HG03575 (cell line): Measurements from ENCODE around the gene PRPF8.

ENCODE experiments used
- ATAC-seq: cut with Tn5 transposase; IDR thresholded peaks from one replicate; pipeline ENCODE4 v1.9.1; 2021; ENCODE audit not compliant: unreplicated experiment, insufficient number of reproducible peaks, low FRiP score; ENCODE audit errors: extremely low read depth

PRPF8 gene

DNA sequence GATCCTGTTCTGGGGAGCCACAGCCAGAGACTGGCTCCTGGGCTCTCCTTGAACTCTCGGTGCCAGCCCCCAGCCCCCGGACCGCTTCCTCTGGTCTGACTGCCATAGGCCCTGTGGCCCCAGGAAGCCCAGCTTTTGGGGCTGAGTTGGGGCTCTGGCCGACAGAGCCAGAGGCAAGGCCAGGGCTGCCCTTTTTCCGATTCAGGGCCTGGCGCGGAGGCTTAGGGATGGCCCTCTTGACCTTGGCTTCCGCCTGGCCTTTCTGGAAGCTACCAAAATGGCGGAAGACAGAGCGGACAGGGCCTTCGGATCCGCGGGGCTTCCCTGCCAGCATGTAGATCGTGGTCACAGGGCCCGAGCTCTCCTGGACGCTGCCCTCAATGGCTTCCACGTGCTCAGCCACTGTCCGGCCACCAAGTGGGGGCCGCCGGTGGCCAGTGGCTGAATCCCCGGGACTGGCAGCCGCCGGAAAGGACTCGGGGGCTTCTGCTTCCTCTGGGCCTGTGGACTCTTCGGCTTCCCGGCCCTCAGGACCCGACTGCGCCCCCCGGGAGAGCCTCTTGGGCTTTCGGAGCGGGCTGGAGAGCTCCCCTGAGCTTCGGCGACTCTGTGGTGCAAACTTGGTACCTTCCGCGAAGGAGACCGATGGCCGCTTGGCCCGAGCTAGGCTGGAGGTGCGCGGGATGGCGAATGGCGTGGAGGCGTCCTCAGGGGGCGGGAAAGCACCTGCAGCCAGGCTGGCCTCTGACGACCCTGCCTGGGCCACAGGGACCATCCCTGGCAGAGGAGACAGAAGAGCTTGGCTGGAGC lies 49.6 kb downstream of the PRPF8 start:
- ATAC-seq, result no peak

DNA sequence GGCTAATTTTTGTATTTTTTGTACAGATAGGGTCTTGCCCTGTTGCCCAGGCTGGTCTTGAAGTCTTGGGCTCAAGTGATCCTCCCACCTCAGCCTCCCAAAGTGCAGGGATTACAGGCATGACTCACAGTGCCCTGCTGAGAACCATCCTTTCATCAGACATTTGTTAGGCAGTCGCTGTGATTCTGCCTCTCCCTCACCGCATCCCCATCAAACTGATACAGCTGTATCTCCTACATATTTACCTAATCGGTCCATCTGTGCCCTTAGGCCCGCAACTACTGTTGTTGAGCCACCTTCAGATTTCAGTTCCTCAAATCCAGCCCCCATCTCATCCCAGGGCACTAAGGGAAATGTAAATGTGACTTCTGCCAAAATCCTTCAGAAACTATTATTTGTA lies 54.0 kb downstream of the PRPF8 start:
- no peak for ATAC-seq

DNA sequence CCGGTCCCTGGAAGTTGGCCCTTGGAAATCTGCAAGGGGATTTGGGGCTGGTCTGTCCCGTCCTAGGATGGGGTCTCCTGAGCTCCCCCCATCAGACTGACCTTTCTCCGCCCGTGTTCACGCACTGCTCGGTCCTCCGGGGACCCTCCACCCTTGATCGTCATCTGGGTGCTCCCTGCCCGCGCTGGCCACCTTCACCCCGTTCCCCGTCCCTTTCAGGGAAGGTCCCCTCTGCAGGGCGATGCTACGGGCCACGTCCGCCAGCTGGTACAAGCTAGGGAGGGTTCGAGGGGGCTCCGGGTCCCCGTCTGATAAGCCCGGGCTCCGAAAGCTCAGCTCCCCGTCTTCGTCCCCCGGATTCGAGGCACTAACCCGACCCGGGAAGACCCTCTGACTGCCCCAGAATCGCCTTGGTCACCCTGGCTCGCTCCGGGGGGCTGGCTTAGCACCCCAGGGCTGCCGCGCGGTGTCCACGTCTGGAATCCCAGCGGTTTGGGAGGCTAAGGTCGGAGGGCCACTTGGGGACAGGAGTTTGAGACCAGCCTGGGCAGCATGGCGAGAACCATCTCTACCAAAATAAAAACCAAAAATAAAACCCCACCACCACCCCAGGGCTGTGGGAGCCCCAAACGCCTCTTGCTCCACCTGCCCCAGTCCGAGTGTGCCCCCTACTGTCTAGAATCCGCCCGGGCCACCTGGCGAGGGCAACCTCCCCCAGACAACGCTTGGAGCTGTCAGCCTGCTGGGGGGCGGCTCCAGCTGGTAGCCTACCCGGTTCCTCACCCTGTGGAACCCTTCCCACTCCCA lies 55.0 kb downstream of the PRPF8 start:
- no peak for ATAC-seq

DNA sequence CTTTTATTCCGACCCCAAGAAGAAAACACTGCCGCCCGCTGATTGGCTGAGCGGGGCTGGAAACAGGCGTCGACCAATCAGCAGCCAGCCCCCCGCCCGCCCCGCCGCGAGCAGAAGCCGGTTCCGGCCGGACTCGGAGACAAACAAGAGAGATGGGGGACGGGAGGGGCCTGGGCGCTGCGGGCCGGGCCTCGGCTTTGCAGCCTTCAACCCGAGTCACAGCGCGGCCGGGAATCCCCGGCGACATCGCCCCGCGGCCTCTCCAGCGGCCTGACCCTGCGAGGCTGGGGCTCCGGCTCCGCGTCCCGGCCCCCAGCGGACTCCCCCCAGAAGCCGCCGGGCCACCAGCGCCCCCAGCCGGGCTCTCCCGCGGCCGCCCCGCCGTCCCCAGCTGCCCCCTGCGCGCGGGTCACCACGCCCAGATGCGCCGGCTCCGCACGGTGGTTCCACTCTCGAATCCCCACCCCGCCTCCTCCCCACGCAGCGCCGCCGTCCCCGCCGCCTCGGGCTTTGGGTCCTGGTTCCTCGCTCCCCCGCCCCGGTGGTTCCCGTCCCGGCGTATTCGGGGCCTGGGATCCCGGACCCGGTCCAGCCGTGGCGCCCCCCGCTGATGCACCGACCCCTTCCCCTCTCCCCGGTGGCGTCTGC lies 55.7 kb downstream of the PRPF8 start:
- ATAC-seq, result no peak

DNA sequence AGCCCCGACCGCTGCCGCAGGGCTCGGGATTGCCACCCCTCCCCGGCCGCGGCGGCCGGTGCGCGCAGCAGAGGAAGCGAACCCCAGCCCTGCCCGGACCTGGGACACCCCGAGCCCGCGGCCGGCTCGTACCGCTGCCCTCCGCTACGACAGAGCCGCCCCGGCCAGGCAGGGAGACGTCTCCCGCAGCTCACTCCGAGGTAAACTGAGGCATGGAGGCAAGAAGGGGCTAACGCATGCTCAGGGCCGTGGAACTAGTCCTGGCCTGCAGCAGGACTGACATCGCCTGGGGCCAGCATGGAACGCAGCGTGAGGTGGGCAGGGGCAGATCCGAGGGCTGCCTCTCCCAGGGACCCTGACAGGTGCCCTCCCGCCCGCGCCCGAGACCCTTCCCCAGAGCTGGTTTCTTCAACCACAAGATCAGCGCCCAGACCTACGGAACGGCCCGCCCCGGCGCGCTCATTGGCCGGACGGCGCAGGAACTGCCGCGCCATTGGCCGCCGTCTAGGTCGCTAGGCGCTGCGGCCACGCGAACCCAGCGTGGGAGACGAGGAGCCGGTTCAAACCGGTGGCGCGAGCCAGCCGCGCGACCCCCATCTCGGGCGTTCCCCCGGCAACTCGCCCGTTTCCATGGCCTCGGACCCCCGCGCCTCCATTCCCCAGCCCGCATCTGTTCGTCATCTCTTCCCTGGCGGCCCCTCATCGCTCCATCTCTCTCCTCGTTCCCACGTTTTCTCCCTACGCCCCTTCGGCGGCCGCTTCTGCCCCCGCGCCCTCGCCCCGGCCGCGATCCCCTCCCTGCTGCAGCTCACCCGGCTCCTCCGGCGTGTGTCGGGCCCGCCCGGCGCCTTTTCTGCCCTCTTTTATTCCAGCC lies 56.4 kb downstream of the PRPF8 start, which contains the start of gene SLC43A2:
Gene SLC43A2, minus strand, starts transcription at position 853 of the 874 bp plus-strand sequence. CDS start 960 bp downstream, outside the sequence.
- ATAC-seq, result no peak

DNA sequence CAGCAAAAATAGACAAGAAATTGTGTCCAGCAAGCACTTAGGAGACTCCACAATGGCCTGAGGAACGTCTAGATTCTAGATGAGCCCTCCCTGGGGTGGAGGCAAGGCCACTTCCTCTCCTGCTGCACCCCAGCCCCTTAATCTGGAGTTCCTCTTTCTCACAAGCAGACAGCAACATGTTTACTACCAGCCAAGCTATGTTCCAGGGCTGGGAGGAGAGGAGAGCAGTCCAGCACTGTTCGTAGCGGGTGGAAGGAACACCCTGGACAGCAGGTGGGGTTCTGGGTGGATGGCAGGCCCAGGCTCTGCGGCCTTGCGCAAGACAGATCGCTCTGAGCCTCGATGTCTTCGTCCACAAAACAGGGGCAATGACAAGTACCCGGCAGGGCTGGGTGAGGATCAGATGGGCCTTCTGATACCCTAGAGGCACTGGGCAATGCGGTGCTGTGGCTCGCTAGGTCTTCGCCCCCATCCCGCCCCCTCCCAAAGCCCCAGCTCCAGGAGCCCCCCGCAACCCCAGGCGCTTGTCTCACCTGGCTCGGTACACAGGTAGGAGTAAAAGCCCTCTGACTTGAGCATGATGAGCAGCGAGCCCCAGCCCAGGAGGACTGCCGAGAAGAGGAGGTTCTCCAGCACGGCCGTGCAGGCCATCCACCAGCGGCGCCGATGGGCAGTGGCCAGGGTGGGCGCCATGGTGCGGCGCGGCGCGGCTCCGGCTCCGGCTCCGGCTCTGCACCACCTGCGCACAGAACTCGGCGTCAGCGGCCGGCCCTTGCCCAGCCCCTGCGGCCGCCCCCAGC lies 57.3 kb downstream of the PRPF8 start:
- ATAC-seq, result no peak

DNA sequence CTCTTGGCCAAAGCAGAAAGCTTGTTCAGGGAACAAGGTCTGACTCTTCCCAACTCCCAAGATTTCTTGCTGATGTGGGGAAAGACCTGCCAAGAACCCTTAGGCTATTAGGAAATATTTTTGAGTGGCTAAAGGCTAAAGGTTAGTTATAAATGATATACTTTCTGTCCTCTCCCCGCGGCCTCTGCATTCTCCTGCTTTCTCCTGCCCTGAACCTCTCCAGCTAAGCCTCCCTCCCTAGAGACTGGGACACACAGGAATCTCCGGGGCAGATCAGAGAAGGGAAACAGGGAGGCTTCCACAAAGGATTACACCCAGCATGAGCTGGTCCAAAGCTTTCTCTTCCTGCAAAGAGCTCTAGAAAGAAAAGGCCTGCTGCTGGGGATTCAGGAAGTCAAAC lies 58.3 kb downstream of the PRPF8 start:
- no peak for ATAC-seq

DNA sequence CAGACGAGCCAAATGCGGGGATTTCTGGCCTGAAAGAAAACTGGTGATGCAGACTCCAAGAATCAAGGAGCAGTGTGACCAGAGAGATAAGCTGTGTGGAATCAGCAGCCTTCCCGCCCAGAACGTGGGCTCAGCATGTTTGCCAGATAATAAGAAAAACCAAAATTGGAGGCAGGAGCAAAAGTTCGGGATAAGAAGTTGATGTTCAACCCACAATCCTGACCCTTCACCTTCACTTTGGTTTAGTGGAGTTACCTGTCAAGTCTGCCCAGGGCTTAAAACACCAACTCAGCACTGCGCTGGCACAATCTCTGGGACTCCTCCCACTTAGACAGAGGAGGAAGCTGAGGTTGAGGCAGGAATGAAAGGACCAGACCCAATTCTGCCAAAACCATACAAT lies 59.1 kb downstream of the PRPF8 start:
- ATAC-seq, result no peak

DNA sequence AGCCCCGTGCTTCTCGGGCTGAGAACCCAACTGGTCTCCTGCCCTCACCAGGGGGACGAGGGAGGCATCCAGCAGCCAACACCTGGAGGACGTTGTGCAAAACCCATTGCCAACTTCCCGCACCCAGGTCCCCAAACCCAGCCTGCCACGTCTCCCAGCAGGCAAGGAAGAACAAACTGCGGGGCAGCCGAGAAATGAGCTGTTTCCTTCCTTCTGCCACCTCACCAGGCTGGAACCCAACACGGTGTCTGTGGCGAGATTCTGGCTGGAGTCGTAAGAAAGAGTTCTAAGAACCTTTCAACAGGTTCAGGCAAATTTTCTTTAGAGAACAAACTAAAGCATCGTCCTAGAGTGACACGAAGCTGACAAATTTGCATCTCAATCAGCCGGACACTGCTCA lies 59.6 kb downstream of the PRPF8 start:
- no peak for ATAC-seq

DNA sequence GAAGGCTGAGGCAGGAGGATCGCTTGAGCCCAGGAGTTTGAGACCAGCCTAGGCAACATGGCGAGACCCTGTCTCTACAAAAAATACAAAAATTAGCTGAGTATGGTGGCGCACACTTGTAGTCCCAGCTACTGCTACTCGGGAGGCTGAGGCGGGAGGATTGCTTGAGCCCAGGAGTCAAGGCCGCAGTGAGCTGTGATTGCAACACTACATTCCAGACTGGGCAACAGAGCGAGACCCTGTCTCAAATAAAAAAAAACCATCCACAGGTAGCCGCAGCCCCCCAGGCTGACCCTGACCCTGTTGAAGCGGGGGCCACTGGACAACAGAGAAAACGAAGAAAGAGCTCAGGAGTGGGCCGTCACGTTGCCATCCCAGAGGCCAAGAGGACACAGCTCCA lies 60.0 kb downstream of the PRPF8 start:
- no peak for ATAC-seq

DNA sequence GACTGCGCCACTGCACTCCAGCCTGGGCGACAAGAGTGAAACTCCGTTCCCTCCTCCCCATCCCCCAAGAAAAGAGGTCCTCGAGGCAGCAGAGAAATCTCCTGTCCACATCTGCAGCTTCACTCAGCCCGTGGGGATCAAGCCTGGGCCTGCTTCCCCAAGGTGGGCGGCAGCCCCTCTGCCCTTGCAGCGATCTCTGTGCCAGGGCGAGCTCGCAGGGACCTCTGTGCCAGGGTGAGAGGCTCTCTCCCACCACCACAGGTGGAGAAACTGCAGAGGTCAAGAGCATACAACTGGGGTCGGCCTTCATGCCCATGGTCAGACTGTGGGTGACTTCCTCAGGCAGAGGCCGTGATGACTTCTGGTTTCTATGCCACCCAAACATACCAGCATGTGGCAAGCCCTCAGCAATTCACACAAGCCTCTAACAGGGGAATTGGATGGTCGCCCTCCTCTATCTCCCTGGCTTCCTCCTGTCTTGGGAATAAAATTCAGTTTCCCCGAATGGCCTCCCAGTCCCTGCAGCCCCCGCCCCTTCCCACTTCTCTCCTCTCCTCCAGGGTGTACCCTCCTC lies 61.5 kb downstream of the PRPF8 start:
- ATAC-seq, result no peak

DNA sequence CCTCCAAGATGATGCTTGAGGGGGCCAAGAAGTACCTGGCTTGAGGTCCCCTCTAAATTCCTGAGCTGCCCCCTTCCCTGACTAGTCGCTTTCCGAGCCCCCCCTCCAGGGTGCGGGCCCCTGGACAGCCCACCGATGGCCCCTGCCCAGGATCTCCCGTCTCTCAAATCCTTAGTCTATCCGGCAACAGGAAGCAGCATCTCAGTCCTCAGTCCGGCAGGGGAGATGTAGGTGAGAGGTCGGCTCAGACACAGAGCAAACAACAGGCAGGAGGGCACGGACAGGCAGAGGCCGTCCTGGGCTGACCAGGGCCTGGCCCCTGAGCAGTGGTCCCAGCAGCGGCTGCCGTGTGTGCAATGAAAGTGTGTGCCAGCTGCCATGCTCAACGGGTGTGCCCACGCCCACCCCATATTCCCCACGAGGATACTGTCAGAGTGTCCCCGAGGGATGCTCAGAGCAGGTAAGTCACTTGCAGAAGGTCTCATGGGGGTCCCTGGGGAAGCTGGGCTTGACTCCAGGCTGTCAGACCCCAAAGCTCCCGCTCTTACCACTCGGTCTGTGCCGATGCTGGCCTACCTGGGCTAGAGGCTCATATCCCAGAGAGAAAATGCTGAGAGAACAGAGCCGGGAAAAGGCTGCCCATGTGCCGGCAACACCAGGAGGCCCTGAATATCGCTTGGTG lies 63.3 kb downstream of the PRPF8 start:
- ATAC-seq, result no peak

DNA sequence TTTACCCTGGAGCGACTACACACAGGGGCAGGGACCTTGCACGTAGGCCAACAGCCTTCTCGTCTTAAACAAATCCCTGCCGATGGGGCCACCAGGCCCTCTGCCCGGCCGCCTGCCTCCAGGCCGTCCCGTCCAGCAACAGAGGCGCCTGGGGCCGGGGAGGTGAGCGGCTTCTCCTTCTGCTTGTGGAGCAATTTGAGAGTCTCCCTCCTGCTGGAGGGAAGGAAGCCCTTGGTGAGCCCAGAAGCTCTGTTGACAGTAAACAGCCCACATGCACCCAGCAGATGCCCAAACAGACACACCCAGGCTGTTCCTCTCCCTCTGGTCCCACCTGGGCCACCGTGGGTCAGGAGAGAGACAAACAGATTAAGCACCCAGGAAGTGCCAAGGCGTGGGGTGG lies 64.2 kb downstream of the PRPF8 start:
- ATAC-seq, result no peak

DNA sequence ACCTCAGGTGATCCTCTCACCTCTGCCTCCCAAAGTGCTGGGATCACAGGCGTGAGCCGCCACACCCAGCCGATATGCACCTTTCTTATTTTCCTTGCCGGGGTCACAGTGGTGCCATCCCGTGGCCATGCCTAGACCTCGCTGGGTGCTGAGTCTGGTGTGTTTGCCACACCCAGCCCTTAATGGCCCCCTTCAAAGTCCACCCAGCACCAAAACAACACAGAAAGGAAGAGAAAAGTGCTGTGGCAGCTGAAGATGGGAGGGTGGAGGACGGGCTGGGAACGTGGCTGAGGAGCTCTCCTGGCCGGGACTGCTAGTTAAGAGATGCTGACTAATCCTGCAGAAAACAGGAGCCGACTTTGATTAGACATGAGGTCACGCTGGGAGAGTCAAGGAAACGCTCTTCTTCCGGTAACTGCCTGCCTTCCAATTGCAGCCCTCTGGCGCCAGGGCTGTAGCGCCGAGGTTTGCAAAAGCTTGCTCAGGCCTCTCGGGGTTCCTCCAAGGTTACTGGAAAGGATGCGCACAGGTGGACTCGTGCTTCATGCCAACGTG lies 67.0 kb downstream of the PRPF8 start:
- ATAC-seq, result no peak

DNA sequence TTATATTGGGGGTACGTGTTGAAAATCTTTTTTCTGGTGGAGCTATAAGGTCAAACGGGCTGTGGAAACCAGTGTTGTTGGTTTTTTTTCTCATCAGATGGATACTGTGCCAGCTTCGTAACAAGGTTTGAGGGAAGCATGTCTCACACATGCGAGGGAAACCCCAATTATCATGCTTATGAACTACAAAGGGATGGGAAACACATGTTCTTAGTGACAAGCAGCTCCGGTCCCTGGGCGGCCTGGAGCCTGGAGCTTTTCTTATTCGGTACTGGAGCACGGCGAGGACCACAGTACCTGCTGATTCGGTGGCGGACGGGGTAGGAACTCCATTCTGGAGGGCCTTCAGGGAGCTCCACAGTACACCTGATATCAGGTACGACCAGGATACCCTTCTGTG lies 68.6 kb downstream of the PRPF8 start:
- ATAC-seq, result no peak

DNA sequence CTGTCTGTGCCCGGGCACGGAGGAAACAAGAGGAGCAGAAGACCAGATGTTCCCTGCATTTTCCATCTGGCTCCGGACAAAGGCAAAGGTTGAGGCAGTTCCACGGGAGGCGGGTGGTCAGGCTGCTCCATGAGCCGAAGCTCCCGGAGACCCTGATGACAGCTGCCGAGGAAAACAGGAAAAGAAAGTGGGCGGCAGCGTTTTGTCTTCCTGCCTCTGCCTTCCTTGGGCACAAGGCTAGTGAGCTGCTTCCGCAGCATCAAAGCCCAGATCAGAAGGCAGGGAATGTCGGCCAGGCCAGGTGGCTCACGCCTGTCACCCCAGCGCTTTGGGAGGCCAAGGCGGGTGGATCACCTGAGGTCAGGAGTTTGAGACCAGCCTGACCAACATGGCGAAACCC lies 72.3 kb downstream of the PRPF8 start:
- no peak for ATAC-seq

DNA sequence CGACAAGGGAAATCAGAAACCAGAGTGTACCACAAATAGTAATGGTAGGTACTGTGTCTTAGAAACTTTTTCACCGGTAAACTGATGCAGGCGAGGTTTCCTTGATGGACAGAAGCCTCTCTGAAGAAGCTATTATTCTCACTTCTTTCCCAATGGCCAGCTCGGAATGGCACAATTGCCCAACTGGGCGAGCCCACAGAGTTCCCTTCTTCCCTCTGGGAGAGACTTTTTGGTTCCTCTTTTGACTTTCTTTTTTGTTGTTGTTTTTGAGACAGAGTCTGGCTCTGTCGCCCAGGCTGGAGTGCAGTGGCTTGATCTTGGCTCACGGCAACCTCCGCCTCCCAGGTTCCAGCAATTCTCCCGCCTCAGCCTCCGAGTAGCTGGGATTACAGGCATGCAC lies 73.0 kb downstream of the PRPF8 start:
- no peak for ATAC-seq
